Panc1 (cell line): ENCODE results near the gene IFI30. TPM values are rescaled to one million over a fixed set of nuclear protein-coding genes. Genes with fewer than 3 reads are reported as not detected.

Experiments
- ATAC-seq: fragments of 200-7000 bp; cut with Tn5 transposase; 2 replicates; pipeline ENCODE4 v1.9.1; 2020; ENCODE audit warnings: mild to moderate bottlenecking, moderate library complexity
- Bru-seq: library from RNA; stranded (reverse); fragments of 400-500 nt; gene quantifications from one replicate; lab custom pipeline; 2021; lab: Mats Ljungman, UMichigan
- BruChase-seq, 2 experiments: library from RNA; stranded (reverse); fragments of 400-500 nt; gene quantifications; one replicate each; lab custom pipeline; 2021; lab: Mats Ljungman, UMichigan
- BruUV-seq: library from RNA; stranded (reverse); fragments of 400-500 nt; replicated peaks from 2 replicates; lab custom pipeline; 2021; lab: Mats Ljungman, UMichigan
- CTCF ChIA-PET: fragments of 300-600 bp; sonication (Branson Sonifier 250); formaldehyde crosslinking; loops from one replicate; lab custom pipeline; 2022; ENCODE audit warnings: antibody characterized with exemption; lab: Charles Lee
- POLR2A ChIA-PET: fragments of 300-600 bp; sonication (Branson Sonifier 250); formaldehyde crosslinking; loops from one replicate; lab custom pipeline; 2022; ENCODE audit warnings: antibody characterized with exemption; lab: Charles Lee
- DNase-seq: peaks from one replicate; pipeline ENCODE4 v3.0.0-alpha.2; 2010; ENCODE audit warnings: low read depth, low spot score
- H3K27ac ChIP-seq: 2 replicates; pipeline ENCODE4 v1.5.1; 2011; ENCODE audit warnings: mild to moderate bottlenecking, low read length, inconsistent platforms
- H3K27me3 ChIP-seq: fragments of 200-500 bp; sonication (Bioruptor generic); 2 replicates; pipeline ENCODE4 v1.6.0; 2014; ENCODE audit warnings: low read length, inconsistent platforms; ENCODE audit not compliant: control insufficient read depth, insufficient read depth
- H3K36me3 ChIP-seq: fragments of 200-500 bp; sonication (Bioruptor generic); 2 replicates; pipeline ENCODE4 v1.5.1; 2014; ENCODE audit warnings: inconsistent platforms, mild to moderate bottlenecking, low read length, moderate library complexity; ENCODE audit not compliant: control insufficient read depth, insufficient read depth
- H3K4me1 ChIP-seq: 2 replicates; pipeline ENCODE4 v1.5.1; 2011; ENCODE audit warnings: inconsistent platforms, mild to moderate bottlenecking, low read length, moderate library complexity; ENCODE audit not compliant: control insufficient read depth, insufficient read depth
- H3K4me3 ChIP-seq, 2 experiments: 2 replicates each; pipeline ENCODE4 v1.5.1; 2011 to 2012; ENCODE audit warnings: low read depth in 2 of 2, low read length in 2 of 2, mild to moderate bottlenecking in 2 of 2, inconsistent platforms in 1 of 2, moderate library complexity in 1 of 2
- H3K9me3 ChIP-seq: fragments of 200-500 bp; sonication (Bioruptor generic); 2 replicates; pipeline ENCODE4 v1.5.1; 2014; ENCODE audit warnings: low read depth, mild to moderate bottlenecking, inconsistent platforms, low read length, moderate library complexity; ENCODE audit not compliant: control insufficient read depth, insufficient read depth
- POLR2AphosphoS5 ChIP-seq: IDR thresholded peaks from 2 replicates; pipeline ENCODE4 v1.6.1; 2012; ENCODE audit warnings: mild to moderate bottlenecking, low read depth, low read length, moderate library complexity
- SIN3A ChIP-seq: IDR thresholded peaks from 2 replicates; pipeline ENCODE4 v1.6.1; 2012; ENCODE audit warnings: low read depth, mild to moderate bottlenecking, low read length, moderate library complexity, borderline replicate concordance; ENCODE audit not compliant: insufficient read depth
- TCF7L2 ChIP-seq: IDR thresholded peaks from 2 replicates; pipeline ENCODE4 v1.6.1; 2011; ENCODE audit warnings: mild to moderate bottlenecking, low read depth, low read length, inconsistent platforms
- in situ Hi-C: cut with HindIII; loops from 2 replicates; pipeline ENCODE4 v1.10.0; 2016; ENCODE audit warnings: low sequenced_read_pairs, low pct_unique_long_range_greater_than_20kb
- intact Hi-C: fragments of 100-400 bp; cut with micrococcal nuclease; formaldehyde crosslinking; loops from one replicate; pipeline ENCODE4 v1.10.0; 2022; ENCODE audit not compliant: unreplicated experiment
- long read RNA-seq: library from polyadenylated mRNA; unstranded; transcript quantifications from one replicate; pipeline ENCODE4 v2.0.0, GENCODE V29; 2021; ENCODE audit not compliant: unreplicated experiment
- polyA plus RNA-seq: library from polyadenylated mRNA; unstranded; fragments of >200 nt; gene quantifications from one replicate; pipeline ENCODE4 v1.2.1, GENCODE V29; 2012; ENCODE audit warnings: missing spikeins; ENCODE audit not compliant: insufficient read length
- total RNA-seq: library from RNA; stranded (reverse); gene quantifications from one replicate; pipeline ENCODE4 v1.2.1, GENCODE V29; 2021; ENCODE audit not compliant: unreplicated experiment
- TF ChIP-seq, protein P1 (sequence below), 2 experiments: IDR thresholded peaks; 2 replicates each; pipeline ENCODE4 v1.6.1; 2011 to 2012; ENCODE audit warnings: low read depth in 2 of 2, control low read depth in 1 of 2, low read length in 1 of 2, mild to moderate bottlenecking in 1 of 2, moderate library complexity in 1 of 2; ENCODE audit not compliant: insufficient read depth in 1 of 2
- TF ChIP-seq, protein P2 (sequence below): fragments of 450-650 bp; IDR thresholded peaks from 2 replicates; pipeline ENCODE4 v1.5.1; 2017; ENCODE audit warnings: mild to moderate bottlenecking

Gene IFI30
- total RNA-seq (39.7 TPM), Bru-seq, nascent RNA (percentile 22 among the genes with signal in this experiment), BruChase-seq, experiment 1, labeled RNA remaining after a 2-hour chase (not detected), BruChase-seq, experiment 2, labeled RNA remaining after a 6-hour chase (percentile 23 among the genes with signal in this experiment)
- 38.3 TPM for polyA plus RNA-seq
- long read RNA-seq, transcript IFI30-201 (7 exons, 1,134 nt): major isoform, 31 of 37 reads
- long read RNA-seq, partial matches to known transcripts: 6 of 37 reads
- long read RNA-seq, other reads (novel, unspliced or antisense): 0 of 37 reads

GRCh38 chr19:18173572-18174288 is at the start of gene IFI30:
Gene IFI30, plus strand, starts transcription at chr19:18173813. Its CDS starts 29 bp downstream, at chr19:18173842.
- BruUV-seq: no TSS peak
- POLR2A ChIA-PET: no interaction called here
- Histone ChIP-seq H3K4me3 (peak within 1 kb of the TSS; percentile 64 to 76), H3K36me3 (no peaks in the 10 kb centered on the region), H3K4me1 (peaks cover 6% of the 10 kb centered on the region; the same call in 1 of the 2 replicates), H3K9me3 (no peaks in the 10 kb centered on the region), H3K27me3 (no peaks in the 10 kb centered on the region), H3K27ac (peak within 1 kb of the TSS; percentile 61)
- ATAC-seq: peak; percentile 87
- TF ChIP-seq TCF7L2 (no peak), POLR2AphosphoS5 (peak; percentile 74; the same call in 1 of the 2 replicates), SIN3A (0 out of 2 replicates have a peak, but pooled peaks have one; percentile 68)
- TF ChIP-seq, protein P1, sequence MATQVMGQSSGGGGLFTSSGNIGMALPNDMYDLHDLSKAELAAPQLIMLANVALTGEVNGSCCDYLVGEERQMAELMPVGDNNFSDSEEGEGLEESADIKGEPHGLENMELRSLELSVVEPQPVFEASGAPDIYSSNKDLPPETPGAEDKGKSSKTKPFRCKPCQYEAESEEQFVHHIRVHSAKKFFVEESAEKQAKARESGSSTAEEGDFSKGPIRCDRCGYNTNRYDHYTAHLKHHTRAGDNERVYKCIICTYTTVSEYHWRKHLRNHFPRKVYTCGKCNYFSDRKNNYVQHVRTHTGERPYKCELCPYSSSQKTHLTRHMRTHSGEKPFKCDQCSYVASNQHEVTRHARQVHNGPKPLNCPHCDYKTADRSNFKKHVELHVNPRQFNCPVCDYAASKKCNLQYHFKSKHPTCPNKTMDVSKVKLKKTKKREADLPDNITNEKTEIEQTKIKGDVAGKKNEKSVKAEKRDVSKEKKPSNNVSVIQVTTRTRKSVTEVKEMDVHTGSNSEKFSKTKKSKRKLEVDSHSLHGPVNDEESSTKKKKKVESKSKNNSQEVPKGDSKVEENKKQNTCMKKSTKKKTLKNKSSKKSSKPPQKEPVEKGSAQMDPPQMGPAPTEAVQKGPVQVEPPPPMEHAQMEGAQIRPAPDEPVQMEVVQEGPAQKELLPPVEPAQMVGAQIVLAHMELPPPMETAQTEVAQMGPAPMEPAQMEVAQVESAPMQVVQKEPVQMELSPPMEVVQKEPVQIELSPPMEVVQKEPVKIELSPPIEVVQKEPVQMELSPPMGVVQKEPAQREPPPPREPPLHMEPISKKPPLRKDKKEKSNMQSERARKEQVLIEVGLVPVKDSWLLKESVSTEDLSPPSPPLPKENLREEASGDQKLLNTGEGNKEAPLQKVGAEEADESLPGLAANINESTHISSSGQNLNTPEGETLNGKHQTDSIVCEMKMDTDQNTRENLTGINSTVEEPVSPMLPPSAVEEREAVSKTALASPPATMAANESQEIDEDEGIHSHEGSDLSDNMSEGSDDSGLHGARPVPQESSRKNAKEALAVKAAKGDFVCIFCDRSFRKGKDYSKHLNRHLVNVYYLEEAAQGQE (IDR thresholded peaks at IDR 0.05; ENCODE audit: insufficient read depth in 1 of 2, low read depth in 2 of 2, low read length in 1 of 2): no peak
- TF ChIP-seq, protein P2, sequence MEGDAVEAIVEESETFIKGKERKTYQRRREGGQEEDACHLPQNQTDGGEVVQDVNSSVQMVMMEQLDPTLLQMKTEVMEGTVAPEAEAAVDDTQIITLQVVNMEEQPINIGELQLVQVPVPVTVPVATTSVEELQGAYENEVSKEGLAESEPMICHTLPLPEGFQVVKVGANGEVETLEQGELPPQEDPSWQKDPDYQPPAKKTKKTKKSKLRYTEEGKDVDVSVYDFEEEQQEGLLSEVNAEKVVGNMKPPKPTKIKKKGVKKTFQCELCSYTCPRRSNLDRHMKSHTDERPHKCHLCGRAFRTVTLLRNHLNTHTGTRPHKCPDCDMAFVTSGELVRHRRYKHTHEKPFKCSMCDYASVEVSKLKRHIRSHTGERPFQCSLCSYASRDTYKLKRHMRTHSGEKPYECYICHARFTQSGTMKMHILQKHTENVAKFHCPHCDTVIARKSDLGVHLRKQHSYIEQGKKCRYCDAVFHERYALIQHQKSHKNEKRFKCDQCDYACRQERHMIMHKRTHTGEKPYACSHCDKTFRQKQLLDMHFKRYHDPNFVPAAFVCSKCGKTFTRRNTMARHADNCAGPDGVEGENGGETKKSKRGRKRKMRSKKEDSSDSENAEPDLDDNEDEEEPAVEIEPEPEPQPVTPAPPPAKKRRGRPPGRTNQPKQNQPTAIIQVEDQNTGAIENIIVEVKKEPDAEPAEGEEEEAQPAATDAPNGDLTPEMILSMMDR: no peak
- CTCF ChIA-PET: no interaction called here
- intact Hi-C loops (no loop called here), in situ Hi-C loops (no loop called here)
- DNase-seq: no peak

DNA sequence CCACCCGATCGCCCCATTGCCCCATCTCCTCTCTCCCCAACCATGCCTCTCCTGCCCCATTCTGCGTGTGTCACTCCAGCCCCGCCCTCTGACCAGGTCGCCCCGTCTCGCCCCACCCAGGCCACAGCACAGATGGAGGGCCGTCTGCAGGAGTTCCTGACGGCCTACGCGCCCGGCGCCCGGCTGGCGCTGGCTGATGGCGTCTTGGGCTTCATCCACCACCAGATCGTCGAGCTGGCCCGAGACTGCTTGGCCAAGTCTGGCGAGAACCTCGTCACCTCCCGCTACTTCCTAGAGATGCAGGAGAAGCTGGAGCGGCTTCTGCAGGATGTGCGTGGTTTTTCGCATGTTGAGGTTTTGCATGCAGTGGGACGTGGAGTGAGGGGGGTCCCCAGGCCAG is 49.8 kb upstream of the IFI30 start:
- Histone ChIP-seq H3K27me3 (no peaks in the 10 kb centered on the region), H3K9me3 (no peaks in the 10 kb centered on the region), H3K27ac (no peak overlapping the region), H3K4me3 (no peak overlapping the region), H3K4me1 (peaks cover 3% of the 10 kb centered on the region; the same call in 1 of the 2 replicates), H3K36me3 (no peaks in the 10 kb centered on the region)
- ChIA-PET POLR2A (no interaction called here), CTCF (no interaction called here)
- TF ChIP-seq POLR2AphosphoS5 (no peak), TCF7L2 (no peak), SIN3A (no peak)
- TF ChIP-seq, protein P2: no peak
- in situ Hi-C loops (no loop called here), intact Hi-C loops (no loop called here)
- BruUV-seq: no TSS peak
- no peak for DNase-seq
- ATAC-seq: no peak
